ENCODE data around the gene ITIH3.

- TF ChIP-seq CTCF (IDR thresholded peaks at IDR 0.05) (no peak), POLR2A (IDR thresholded peaks at IDR 0.05) (no peak), EP300 (IDR thresholded peaks at IDR 0.05; ENCODE audit: low read depth) (no peak), POLR2AphosphoS5 (IDR thresholded peaks at IDR 0.05) (no peak)
Measured at GRCh38 chr3:52827441-52827840, 32.8 kb downstream of the ITIH3 start.

All from transverse colon (tissue), 4 donors.